A549 (cell line): ENCODE data around the gene CSKMT.

ENCODE experiments used
- CEBPB ChIP-seq, 2 experiments: fragments of >200 bp in 1 of 2; sonication (Bioruptor Twin) in 1 of 2; formaldehyde crosslinking in 1 of 2; IDR thresholded peaks; 2 replicates each; pipeline ENCODE4 v1.6.1; 2012 to 2016
- HDAC2 ChIP-seq: fragments of 200-600 bp; sonication (generic); IDR thresholded peaks from 2 replicates; pipeline ENCODE4 v1.6.1; 2016
- POLR2A ChIP-seq: IDR thresholded peaks from 2 replicates; pipeline ENCODE4 v1.6.1; 2012; ENCODE audit warnings: mild to moderate bottlenecking, low read length

DNA sequence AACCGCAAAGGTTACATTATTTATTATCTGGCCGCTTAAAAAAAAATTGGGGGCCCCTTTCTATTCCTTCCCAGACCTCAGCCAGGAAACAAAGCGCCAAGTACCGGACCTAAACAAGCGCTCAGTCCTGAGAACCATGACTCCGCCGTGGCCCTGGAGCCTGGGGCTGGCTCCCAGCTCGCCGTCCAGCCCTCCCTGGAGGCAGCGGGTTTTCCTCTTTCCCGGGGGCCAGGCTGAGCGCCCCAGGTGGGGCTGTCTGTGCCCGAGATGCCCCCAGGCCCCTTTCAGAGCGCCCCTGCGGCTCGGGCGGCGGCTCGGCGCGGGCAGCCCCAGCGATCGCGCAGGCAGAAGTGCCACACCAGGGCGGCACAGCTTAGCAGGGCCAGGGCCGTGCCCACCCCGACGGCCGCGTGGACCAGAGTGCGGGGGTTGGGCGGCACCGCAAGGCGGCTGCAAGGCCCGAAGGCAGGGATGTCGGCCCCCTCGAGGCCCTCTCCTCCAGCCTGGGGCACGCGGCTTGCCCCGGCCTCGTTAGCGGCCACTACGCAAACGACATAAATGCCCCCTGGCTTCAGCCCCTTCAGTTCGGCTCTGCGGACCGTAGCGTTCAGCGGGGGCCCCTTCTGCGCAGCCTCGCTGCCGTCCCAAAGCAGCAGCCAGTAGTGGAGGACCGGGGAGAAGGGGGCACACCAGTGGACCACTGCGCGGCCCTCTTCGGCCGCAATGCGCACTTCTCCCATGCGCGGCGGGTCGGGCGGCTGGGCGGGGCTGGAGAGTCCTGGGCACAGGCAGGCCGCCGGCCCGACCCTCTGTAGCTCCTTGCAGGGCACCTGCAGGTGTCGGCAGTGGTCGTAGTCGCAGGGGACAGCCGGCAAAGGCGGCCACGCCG is 22.6 kb downstream of the CSKMT start:
- no peak for TF ChIP-seq CEBPB (IDR thresholded peaks at IDR 0.05)
- TF ChIP-seq HDAC2, result no peak
- no peak for TF ChIP-seq POLR2A
